HEK293 (cell line): ENCODE measurements around the gene TLE2.
A peak's percentile ranks its signal among the peaks of the same experiment; 100 is the strongest.

Experiments
- ELK4 ChIP-seq: IDR thresholded peaks from 2 replicates; pipeline ENCODE4 v1.6.1; 2011; ENCODE audit warnings: mild to moderate bottlenecking, low read depth, low read length, borderline replicate concordance
- GFI1B ChIP-seq: fragments of 450-650 bp; formaldehyde crosslinking; IDR thresholded peaks from 2 replicates; pipeline ENCODE4 v1.5.1; 2016; ENCODE audit warnings: missing biosample characterization, missing genetic modification characterization
- GLI4 ChIP-seq: fragments of 450-650 bp; formaldehyde crosslinking; IDR thresholded peaks from 2 replicates; pipeline ENCODE4 v1.5.1; 2016; ENCODE audit warnings: missing biosample characterization, missing genetic modification characterization
- INSM2 ChIP-seq: fragments of 450-650 bp; formaldehyde crosslinking; IDR thresholded peaks from 2 replicates; pipeline ENCODE4 v1.5.1; 2016; ENCODE audit warnings: missing biosample characterization, missing genetic modification characterization
- KLF10 ChIP-seq: fragments of 450-650 bp; IDR thresholded peaks from 2 replicates; pipeline ENCODE4 v1.5.1; 2018; ENCODE audit warnings: missing biosample characterization, mild to moderate bottlenecking, missing genetic modification characterization
- KLF8 ChIP-seq: fragments of 450-650 bp; formaldehyde crosslinking; IDR thresholded peaks from 2 replicates; pipeline ENCODE4 v1.5.1; 2016; ENCODE audit warnings: missing biosample characterization, missing genetic modification characterization
- MZF1 ChIP-seq: fragments of 450-650 bp; formaldehyde crosslinking; IDR thresholded peaks from 2 replicates; pipeline ENCODE4 v1.5.1; 2017; ENCODE audit warnings: missing biosample characterization, missing genetic modification characterization, borderline replicate concordance
- OSR2 ChIP-seq: fragments of 450-650 bp; formaldehyde crosslinking; IDR thresholded peaks from 2 replicates; pipeline ENCODE4 v1.5.1; 2016; ENCODE audit warnings: missing biosample characterization, missing genetic modification characterization
- PRDM4 ChIP-seq: fragments of 450-650 bp; formaldehyde crosslinking; IDR thresholded peaks from 2 replicates; pipeline ENCODE4 v1.5.1; 2017; ENCODE audit warnings: missing biosample characterization, missing genetic modification characterization
- SALL2 ChIP-seq: fragments of 450-650 bp; formaldehyde crosslinking; IDR thresholded peaks from 2 replicates; pipeline ENCODE4 v1.5.0; 2017; ENCODE audit warnings: missing biosample characterization, mild to moderate bottlenecking, missing genetic modification characterization, borderline replicate concordance
- SETDB1 ChIP-seq: IDR thresholded peaks from one replicate; pipeline ENCODE4 v1.6.1; 2017; ENCODE audit warnings: mild to moderate bottlenecking, low read length, moderate library complexity, mixed read lengths; ENCODE audit not compliant: insufficient read length
- TCF7L2 ChIP-seq: IDR thresholded peaks from 2 replicates; pipeline ENCODE4 v1.6.1; 2011; ENCODE audit warnings: low read depth, mild to moderate bottlenecking, inconsistent platforms, low read length, moderate library complexity, borderline replicate concordance
- ZEB2 ChIP-seq: fragments of 450-650 bp; formaldehyde crosslinking; IDR thresholded peaks from 2 replicates; pipeline ENCODE4 v1.5.1; 2016; ENCODE audit warnings: missing biosample characterization, missing genetic modification characterization
- ZNF133 ChIP-seq: fragments of 450-650 bp; formaldehyde crosslinking; IDR thresholded peaks from 2 replicates; pipeline ENCODE4 v1.5.1; 2016; ENCODE audit warnings: missing biosample characterization, missing genetic modification characterization
- ZNF155 ChIP-seq: fragments of 450-650 bp; formaldehyde crosslinking; IDR thresholded peaks from 2 replicates; pipeline ENCODE4 v1.5.1; 2016; ENCODE audit warnings: missing biosample characterization, missing genetic modification characterization
- ZNF175 ChIP-seq: fragments of 450-650 bp; formaldehyde crosslinking; IDR thresholded peaks from 2 replicates; pipeline ENCODE4 v1.5.1; 2016; ENCODE audit warnings: missing biosample characterization, missing genetic modification characterization
- ZNF19 ChIP-seq: fragments of 450-650 bp; formaldehyde crosslinking; IDR thresholded peaks from 2 replicates; pipeline ENCODE4; 2016; ENCODE audit warnings: missing biosample characterization, missing genetic modification characterization, low read depth
- ZNF2 ChIP-seq: fragments of 450-650 bp; formaldehyde crosslinking; IDR thresholded peaks from 2 replicates; pipeline ENCODE4 v1.5.1; 2016; ENCODE audit warnings: missing biosample characterization, missing genetic modification characterization
- ZNF23 ChIP-seq: fragments of 450-650 bp; formaldehyde crosslinking; IDR thresholded peaks from 2 replicates; pipeline ENCODE4 v1.5.1; 2016; ENCODE audit warnings: missing biosample characterization, missing genetic modification characterization, borderline replicate concordance
- ZNF280C ChIP-seq: fragments of 450-650 bp; formaldehyde crosslinking; IDR thresholded peaks from 2 replicates; pipeline ENCODE4 v1.5.1; 2016; ENCODE audit warnings: missing biosample characterization, missing genetic modification characterization
- ZNF354C ChIP-seq: fragments of 450-650 bp; formaldehyde crosslinking; IDR thresholded peaks from 2 replicates; pipeline ENCODE4 v1.5.1; 2016; ENCODE audit warnings: missing biosample characterization, missing genetic modification characterization, low read depth, borderline replicate concordance
- ZNF366 ChIP-seq: fragments of 450-650 bp; formaldehyde crosslinking; conservative IDR thresholded peaks from 2 replicates; pipeline ENCODE4 v1.5.1; 2016; ENCODE audit warnings: missing biosample characterization, missing genetic modification characterization
- ZNF426 ChIP-seq: fragments of 450-650 bp; formaldehyde crosslinking; IDR thresholded peaks from 2 replicates; pipeline ENCODE4 v1.5.1; 2017; ENCODE audit warnings: missing biosample characterization, missing genetic modification characterization, mild to moderate bottlenecking, inconsistent platforms, moderate library complexity
- ZNF48 ChIP-seq: fragments of 450-650 bp; formaldehyde crosslinking; IDR thresholded peaks from 2 replicates; pipeline ENCODE4 v1.5.1; 2016; ENCODE audit warnings: missing biosample characterization, missing genetic modification characterization
- ZNF488 ChIP-seq: fragments of 450-650 bp; formaldehyde crosslinking; IDR thresholded peaks from 2 replicates; pipeline ENCODE4 v1.5.1; 2016; ENCODE audit warnings: missing biosample characterization, missing genetic modification characterization
- ZNF548 ChIP-seq: fragments of 450-650 bp; formaldehyde crosslinking; IDR thresholded peaks from 2 replicates; pipeline ENCODE4 v1.5.1; 2016; ENCODE audit warnings: missing biosample characterization, missing genetic modification characterization
- ZNF621 ChIP-seq: fragments of 450-650 bp; formaldehyde crosslinking; IDR thresholded peaks from 2 replicates; pipeline ENCODE4 v1.5.1; 2017; ENCODE audit warnings: missing biosample characterization, missing genetic modification characterization
- ZNF639 ChIP-seq: fragments of 450-650 bp; formaldehyde crosslinking; IDR thresholded peaks from 2 replicates; pipeline ENCODE4 v1.5.1; 2016; ENCODE audit warnings: missing biosample characterization, missing genetic modification characterization
- ZNF777 ChIP-seq: fragments of 450-650 bp; formaldehyde crosslinking; IDR thresholded peaks from 2 replicates; pipeline ENCODE4 v1.5.1; 2017; ENCODE audit warnings: missing biosample characterization, missing genetic modification characterization, borderline replicate concordance
- ZNF837 ChIP-seq: fragments of 450-650 bp; formaldehyde crosslinking; IDR thresholded peaks from 2 replicates; pipeline ENCODE4 v1.5.1; 2016; ENCODE audit warnings: missing biosample characterization, missing genetic modification characterization
- ZXDB ChIP-seq: fragments of 450-650 bp; formaldehyde crosslinking; IDR thresholded peaks from 2 replicates; pipeline ENCODE4 v1.5.1; 2016; ENCODE audit warnings: missing biosample characterization, missing genetic modification characterization

Gene TLE2

GRCh38 chr19:3036119-3036976 is 7.3 kb upstream of the TLE2 start (continued):
- peak; percentile 89; the same call in 1 of the 2 replicates for TF ChIP-seq ZNF777 (tag by site-specific recombination)
- TF ChIP-seq KLF8 (tag by site-specific recombination): peak; percentile 81
- no peak for TF ChIP-seq ZNF133 (tag by site-specific recombination)
- TF ChIP-seq SETDB1: no peak
- no peak for TF ChIP-seq ELK4
- TF ChIP-seq OSR2 (tag by site-specific recombination): peak; percentile 99
- peak; percentile 63; the same call in 1 of the 2 replicates for TF ChIP-seq TCF7L2
- no peak; the same call in 1 of the 2 replicates for TF ChIP-seq KLF10 (tag by site-specific recombination)
- no peak for TF ChIP-seq ZNF426
- TF ChIP-seq ZEB2 (tag by site-specific recombination): peak; percentile 72
- TF ChIP-seq ZXDB: peak; percentile 74
- TF ChIP-seq ZNF488 (tag by site-specific recombination): no peak
- peak; percentile 23 for TF ChIP-seq ZNF2 (tag by site-specific recombination)
- 0 out of 2 replicates have a peak, but pooled peaks have one; percentile 37 for TF ChIP-seq ZNF548 (tag by site-specific recombination)
- no peak for TF ChIP-seq ZNF19 (tag by site-specific recombination)
- no peak for TF ChIP-seq ZNF155 (tag by site-specific recombination)
- no peak for TF ChIP-seq ZNF354C
- TF ChIP-seq ZNF48 (tag by site-specific recombination): no peak
- no peak for TF ChIP-seq ZNF23 (tag by site-specific recombination)
- no peak for TF ChIP-seq INSM2
- peak; percentile 56 for TF ChIP-seq ZNF366 (tag by site-specific recombination)
- TF ChIP-seq SALL2 (tag by site-specific recombination): no peak
- TF ChIP-seq ZNF621 (tag by site-specific recombination): no peak
- no peak for TF ChIP-seq ZNF175
- TF ChIP-seq ZNF639: no peak
- TF ChIP-seq PRDM4 (tag by site-specific recombination): peak; percentile 30; the same call in 1 of the 2 replicates
- no peak for TF ChIP-seq ZNF837 (tag by site-specific recombination)
- TF ChIP-seq GFI1B (tag by site-specific recombination): no peak
- TF ChIP-seq MZF1: peak; percentile 55; the same call in 1 of the 2 replicates
- TF ChIP-seq GLI4 (tag by site-specific recombination): no peak
- no peak for TF ChIP-seq ZNF280C (tag by site-specific recombination)
